Measurements from ENCODE around the gene CEP164. TPM values are rescaled to one million over a fixed set of nuclear protein-coding genes. Genes with fewer than 3 reads are reported as not detected.
A peak's percentile ranks its signal among the peaks of the same experiment; 100 is the strongest.

CEP164 gene
- total RNA-seq, 1 donor from 2014 or later: 20.3 TPM

GRCh38 chr11:117458275-117459122, 130.8 kb downstream of the CEP164 start:
- TF ChIP-seq CTCF (IDR thresholded peaks at IDR 0.05; ENCODE audit: insufficient read depth, low read length, severe bottlenecking): no peak
- Histone ChIP-seq H3K27me3 (ENCODE audit: control insufficient read depth, insufficient read depth, low read length) (peaks cover 1% of the 10 kb centered on the region), H3K4me3 (ENCODE audit: low read depth, low read length) (no peak overlapping the region), H3K36me3 (ENCODE audit: control insufficient read depth, insufficient read depth, low read length) (no peaks in the 10 kb centered on the region)
- DNase-seq (ENCODE audit: low read depth): peak; percentile 70
- no peak for FAIRE-seq

DNA sequence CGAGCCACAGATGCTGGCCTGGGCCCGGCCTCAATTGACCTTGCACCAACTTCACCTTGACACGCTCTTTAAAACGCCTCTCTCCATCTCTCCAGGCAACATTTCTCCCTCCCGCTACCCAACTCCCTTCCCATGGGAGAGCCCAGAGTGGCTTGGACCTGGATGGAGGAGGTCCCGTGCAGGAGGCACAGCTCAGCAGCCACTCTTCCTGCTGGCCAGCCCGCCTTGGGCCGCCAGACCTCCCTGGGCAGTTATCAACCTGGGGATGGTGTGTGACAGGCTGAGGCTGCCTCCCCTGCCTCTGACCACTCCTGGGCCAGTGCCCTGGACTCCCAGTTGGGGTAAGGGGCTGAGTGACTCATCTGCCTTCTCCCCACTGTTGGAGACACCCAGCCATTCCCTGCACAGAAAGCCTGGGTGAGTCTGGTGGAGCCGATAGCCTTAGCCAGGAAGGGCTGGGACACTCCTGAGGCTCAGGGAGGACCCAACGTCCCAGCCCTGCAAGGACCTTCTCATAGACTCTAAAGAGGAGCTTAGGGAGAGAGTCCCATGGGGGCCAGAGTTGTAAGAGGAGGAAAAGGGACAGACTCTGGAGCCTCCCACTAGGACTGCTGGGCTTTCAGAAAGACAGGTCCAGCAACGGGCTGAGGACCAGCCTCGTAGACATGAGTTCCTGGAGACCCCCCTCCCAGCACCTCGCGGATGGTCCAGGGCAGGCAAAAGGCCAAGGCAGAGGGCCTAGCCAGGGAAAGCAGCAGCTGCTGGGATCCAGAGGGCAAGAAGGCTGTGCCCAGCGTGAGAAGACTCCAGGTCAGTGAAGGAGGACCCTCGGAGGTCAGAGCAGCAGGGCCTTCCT, 131.7 kb downstream of the CEP164 start:
- DNase-seq (ENCODE audit: low read depth) (no peak), FAIRE-seq (no peak)
- H3K27me3 ChIP-seq (ENCODE audit: control insufficient read depth, insufficient read depth, low read length): peaks cover 1% of the 10 kb centered on the region
- H3K4me3 ChIP-seq (ENCODE audit: low read depth, low read length): no peak overlapping the region
- no peak for TF ChIP-seq CTCF (IDR thresholded peaks at IDR 0.05; ENCODE audit: insufficient read depth, low read length, severe bottlenecking)
- no peaks in the 10 kb centered on the region for H3K36me3 ChIP-seq (ENCODE audit: control insufficient read depth, insufficient read depth, low read length)

DNA sequence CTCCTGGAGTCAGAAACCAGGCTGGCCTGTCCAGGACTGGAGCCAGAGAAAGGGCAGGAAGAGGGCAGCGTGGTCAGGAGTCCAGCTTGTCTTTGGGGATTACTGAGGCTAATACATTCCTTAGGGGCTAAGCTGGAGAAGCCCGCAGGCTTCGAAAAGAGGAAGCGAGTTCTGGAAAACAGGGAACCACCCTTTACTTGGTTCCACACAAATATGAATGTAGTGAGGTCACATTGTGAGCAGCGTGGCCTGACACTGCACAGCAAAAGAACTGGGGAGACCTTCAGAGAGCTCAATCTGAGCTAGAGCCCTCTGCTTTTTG, 132.3 kb downstream of the CEP164 start:
- no peak for FAIRE-seq
- no peak for TF ChIP-seq CTCF (IDR thresholded peaks at IDR 0.05; ENCODE audit: insufficient read depth, low read length, severe bottlenecking)
- Histone ChIP-seq H3K27me3 (ENCODE audit: control insufficient read depth, insufficient read depth, low read length) (peaks cover 1% of the 10 kb centered on the region), H3K4me3 (ENCODE audit: low read depth, low read length) (no peak overlapping the region), H3K36me3 (ENCODE audit: control insufficient read depth, insufficient read depth, low read length) (no peaks in the 10 kb centered on the region)
- DNase-seq (ENCODE audit: low read depth): no peak

DNA sequence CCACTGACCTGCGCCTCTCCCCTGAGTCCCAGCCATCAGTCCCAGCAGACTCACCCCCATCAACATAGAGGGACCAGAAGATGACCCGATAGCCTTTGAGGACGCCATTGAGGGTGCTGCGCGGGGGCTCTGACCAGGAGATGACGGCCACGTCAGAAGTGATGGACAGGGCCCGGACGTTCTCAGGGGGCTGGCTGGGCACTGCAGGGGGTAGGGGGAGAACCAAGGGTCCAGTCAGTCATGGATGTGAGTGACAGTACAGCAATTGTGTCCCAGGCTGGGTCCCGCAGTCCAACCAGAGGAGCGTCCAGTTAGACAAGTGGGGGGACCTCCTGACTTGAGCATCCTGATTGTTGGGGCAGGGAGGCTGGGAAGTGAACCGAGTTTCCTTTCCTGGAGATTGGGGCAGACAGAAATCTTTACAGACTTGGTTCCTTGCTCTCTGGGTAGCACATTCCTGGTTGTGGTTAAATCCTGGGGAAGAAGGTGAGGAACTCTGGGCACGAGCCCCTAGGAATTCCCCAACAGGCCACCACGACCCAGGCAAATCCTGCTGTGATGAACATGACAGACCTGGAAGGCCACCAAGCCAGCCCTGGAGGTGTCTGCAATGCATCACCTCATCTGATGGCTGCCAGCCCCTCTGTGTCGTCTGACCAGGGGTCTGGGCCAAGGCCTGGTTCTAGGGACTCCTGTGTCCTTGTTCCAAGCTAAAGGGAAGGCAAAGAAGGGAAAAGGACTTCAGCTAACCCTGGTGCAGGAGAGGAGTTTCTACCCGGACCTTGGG, 133.9 kb downstream of the CEP164 start:
- DNase-seq (ENCODE audit: low read depth) (no peak), FAIRE-seq (no peak)
- no peak for TF ChIP-seq CTCF (IDR thresholded peaks at IDR 0.05; ENCODE audit: insufficient read depth, low read length, severe bottlenecking)
- Histone ChIP-seq H3K36me3 (ENCODE audit: control insufficient read depth, insufficient read depth, low read length) (no peaks in the 10 kb centered on the region), H3K4me3 (ENCODE audit: low read depth, low read length) (no peak overlapping the region), H3K27me3 (ENCODE audit: control insufficient read depth, insufficient read depth, low read length) (peaks cover 1% of the 10 kb centered on the region)

DNA sequence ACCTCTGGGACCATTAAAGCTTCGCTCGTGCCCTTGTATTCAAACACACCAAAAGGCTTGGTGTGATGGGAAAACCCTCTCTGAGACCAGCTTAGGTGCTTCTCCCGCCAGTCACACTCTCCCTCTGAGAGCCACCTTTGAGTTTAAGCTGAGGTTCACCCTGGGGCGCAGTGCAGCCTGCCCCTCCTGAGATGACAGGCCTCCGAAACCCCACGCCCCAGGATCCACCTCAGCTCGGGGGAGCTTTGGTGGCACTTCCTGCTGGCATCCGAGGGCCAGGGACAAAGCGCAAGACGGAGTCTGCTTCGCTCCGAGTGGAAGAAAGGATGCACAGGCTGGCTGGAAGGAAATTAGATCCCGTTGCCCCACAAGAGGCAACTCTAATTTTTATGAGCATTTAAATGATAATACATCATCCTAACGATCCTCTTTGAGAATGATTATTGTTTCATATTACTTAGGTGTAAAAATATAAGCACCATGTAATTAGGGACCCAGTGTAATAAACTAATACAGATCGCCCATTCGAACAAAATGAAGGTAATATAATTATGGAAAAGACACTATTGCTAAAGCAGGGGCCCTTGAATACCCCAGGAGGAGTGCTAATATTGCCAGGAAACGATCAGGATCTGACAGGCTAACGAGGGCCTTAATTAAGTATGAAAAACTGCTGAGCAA, 134.7 kb downstream of the CEP164 start:
- TF ChIP-seq CTCF (IDR thresholded peaks at IDR 0.05; ENCODE audit: insufficient read depth, low read length, severe bottlenecking): no peak
- H3K27me3 ChIP-seq (ENCODE audit: control insufficient read depth, insufficient read depth, low read length): peaks cover 1% of the 10 kb centered on the region
- no peak overlapping the region for H3K4me3 ChIP-seq (ENCODE audit: low read depth, low read length)
- DNase-seq (ENCODE audit: low read depth) (no peak), FAIRE-seq (no peak)
- no peaks in the 10 kb centered on the region for H3K36me3 ChIP-seq (ENCODE audit: control insufficient read depth, insufficient read depth, low read length)

Data from bronchial epithelial cell (primary cell).